NCI-H128 (cell line): ENCODE measurements around the gene CD160.
"Not testable (repeated sequence)": the region's sequence is repeated elsewhere in the genome, so short reads cannot be mapped to it uniquely, and the experiment has no call there.

Experiments used
- DNase-seq: peaks from one replicate; lab custom pipeline; 2025; ENCODE audit not compliant: unreplicated experiment; lab: John Stamatoyannopoulos, UW

Gene CD160

GRCh38 chr1:145757420-145757819 is 38.1 kb downstream of the CD160 start:
- DNase-seq = no peak

GRCh38 chr1:145758116-145758515 is 38.8 kb downstream of the CD160 start:
- DNase-seq = no peak

- no peak for DNase-seq
Observed at GRCh38 chr1:145758575-145758974, 39.3 kb downstream of the CD160 start.

- no peak for DNase-seq
Observed at GRCh38 chr1:145759721-145760120, 40.4 kb downstream of the CD160 start.

GRCh38 chr1:145760395-145760949 is 41.2 kb downstream of the CD160 start:
- not testable (repeated sequence) for DNase-seq

GRCh38 chr1:145761498-145761897 is 42.2 kb downstream of the CD160 start:
- DNase-seq = not testable (repeated sequence)

- DNase-seq = not testable (repeated sequence)
Observed at GRCh38 chr1:145762001-145762400, 42.7 kb downstream of the CD160 start.

- DNase-seq = not testable (repeated sequence)
Observed at GRCh38 chr1:145764231-145764940, 45.1 kb downstream of the CD160 start.

- DNase-seq = not testable (repeated sequence)
Observed at GRCh38 chr1:145765127-145765526, 45.8 kb downstream of the CD160 start.

- DNase-seq = not testable (repeated sequence)
Observed at GRCh38 chr1:145765585-145766360, 46.5 kb downstream of the CD160 start.

- not testable (repeated sequence) for DNase-seq
Observed at GRCh38 chr1:145766926-145767325, 47.6 kb downstream of the CD160 start.

- DNase-seq = not testable (repeated sequence)
Observed at GRCh38 chr1:145768004-145768403, 48.7 kb downstream of the CD160 start.

GRCh38 chr1:145771056-145771455 is 51.8 kb downstream of the CD160 start:
- DNase-seq = no peak

GRCh38 chr1:145773423-145773822 is 54.1 kb downstream of the CD160 start:
- no peak for DNase-seq

- DNase-seq = no peak
Observed at GRCh38 chr1:145777357-145778145, 58.3 kb downstream of the CD160 start.

GRCh38 chr1:145778146-145778540 is 58.8 kb downstream of the CD160 start:
- no peak for DNase-seq

- DNase-seq = no peak
Observed at GRCh38 chr1:145782272-145783099, 63.2 kb downstream of the CD160 start.

- no peak for DNase-seq
Observed at GRCh38 chr1:145784409-145784808, 65.1 kb downstream of the CD160 start.

- DNase-seq = no peak
Observed at GRCh38 chr1:145785547-145785946, 66.2 kb downstream of the CD160 start.

GRCh38 chr1:145786271-145786670 is 67.0 kb downstream of the CD160 start:
- no peak for DNase-seq
